ENCODE results near the gene DENND4C.

DENND4C gene

GRCh38 chr9:19271081-19271480 is 40.6 kb downstream of the DENND4C start:
- no peak for TF ChIP-seq CTCF (IDR thresholded peaks at IDR 0.05; ENCODE audit: extremely low read depth, missing control alignments)
- DNase-seq (ENCODE audit: low spot score): no peak

- no peak for TF ChIP-seq CTCF (IDR thresholded peaks at IDR 0.05; ENCODE audit: extremely low read depth, missing control alignments)
- DNase-seq (ENCODE audit: low spot score): no peak
These were observed 51.3 kb downstream of the DENND4C start for GRCh38 chr9:19281801-19282200.

DNA sequence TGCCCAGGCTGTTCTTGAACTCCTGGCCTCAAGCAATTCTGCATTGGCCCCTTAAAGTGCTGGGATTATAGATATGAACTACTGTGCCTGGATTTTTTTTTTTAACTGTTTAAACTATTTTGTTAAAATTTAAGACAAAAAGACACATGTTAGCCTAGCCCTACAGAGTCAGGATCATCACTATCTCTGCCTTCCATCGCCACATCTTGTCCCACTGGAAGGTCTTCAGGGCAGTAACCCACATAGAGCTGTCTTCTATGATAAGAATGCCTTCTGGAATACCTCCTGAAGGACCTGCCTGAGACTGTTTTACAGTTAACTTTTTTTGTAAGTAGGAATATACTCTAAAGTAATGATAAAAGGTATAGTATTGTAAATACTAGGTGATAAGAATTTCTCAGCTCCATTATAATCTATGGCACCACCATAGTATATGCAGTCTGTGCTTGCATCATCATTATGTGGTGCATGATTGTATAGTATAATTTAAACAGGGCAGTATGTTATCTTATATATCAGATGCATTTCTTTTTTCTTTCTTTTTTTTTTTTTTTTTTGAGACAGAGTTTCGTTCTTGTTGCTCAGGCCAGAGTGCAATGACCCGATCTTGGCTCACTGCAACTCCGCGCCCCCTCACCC is 52.7 kb downstream of the DENND4C start:
- DNase-seq (ENCODE audit: low spot score): no peak
- no peak for TF ChIP-seq CTCF (IDR thresholded peaks at IDR 0.05; ENCODE audit: extremely low read depth, missing control alignments)

DNA sequence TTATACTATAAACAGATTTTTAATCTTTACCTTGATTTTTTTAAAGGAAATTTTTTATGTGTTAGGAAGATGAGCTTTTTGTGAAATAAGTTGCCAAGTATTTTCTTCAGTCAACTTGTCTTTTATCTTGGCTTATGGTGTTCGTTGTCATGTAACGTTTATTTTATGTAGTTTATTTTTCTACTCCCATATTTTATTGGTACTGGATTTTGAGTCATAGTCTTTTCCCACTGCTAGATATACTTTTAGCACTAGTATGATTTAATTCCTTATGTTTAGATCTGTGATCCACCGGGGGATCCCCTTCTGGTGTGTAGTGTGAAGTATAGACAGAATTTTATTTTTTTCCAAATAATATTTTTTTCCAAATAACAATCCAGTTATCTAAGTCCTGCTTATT is 54.2 kb downstream of the DENND4C start:
- DNase-seq (ENCODE audit: low spot score): no peak
- no peak for TF ChIP-seq CTCF (IDR thresholded peaks at IDR 0.05; ENCODE audit: extremely low read depth, missing control alignments)

GRCh38 chr9:19286634-19287188 is 56.2 kb downstream of the DENND4C start:
- TF ChIP-seq CTCF (IDR thresholded peaks at IDR 0.05; ENCODE audit: extremely low read depth, missing control alignments): no peak
- no peak for DNase-seq (ENCODE audit: low spot score)

DNA sequence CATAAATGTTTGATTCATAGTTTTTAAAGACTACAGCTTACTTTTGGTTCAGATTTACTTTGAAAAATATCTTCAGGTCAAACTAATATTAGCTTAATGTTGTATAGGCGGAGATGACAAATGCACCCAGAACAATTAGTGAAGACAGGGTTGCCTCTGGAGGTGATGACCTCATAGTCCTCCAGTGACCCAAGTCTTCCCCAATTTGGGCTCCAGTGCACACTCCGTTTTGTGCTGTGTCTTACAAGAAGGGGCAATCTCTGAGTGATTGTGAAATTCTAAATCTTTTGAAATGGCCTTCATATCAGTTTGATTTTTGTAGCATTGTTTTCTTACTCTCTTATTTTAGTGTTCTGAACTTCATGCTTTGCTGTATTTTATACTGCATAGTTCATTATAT is 57.6 kb downstream of the DENND4C start:
- no peak for DNase-seq (ENCODE audit: low spot score)
- no peak for TF ChIP-seq CTCF (IDR thresholded peaks at IDR 0.05; ENCODE audit: extremely low read depth, missing control alignments)

DNA sequence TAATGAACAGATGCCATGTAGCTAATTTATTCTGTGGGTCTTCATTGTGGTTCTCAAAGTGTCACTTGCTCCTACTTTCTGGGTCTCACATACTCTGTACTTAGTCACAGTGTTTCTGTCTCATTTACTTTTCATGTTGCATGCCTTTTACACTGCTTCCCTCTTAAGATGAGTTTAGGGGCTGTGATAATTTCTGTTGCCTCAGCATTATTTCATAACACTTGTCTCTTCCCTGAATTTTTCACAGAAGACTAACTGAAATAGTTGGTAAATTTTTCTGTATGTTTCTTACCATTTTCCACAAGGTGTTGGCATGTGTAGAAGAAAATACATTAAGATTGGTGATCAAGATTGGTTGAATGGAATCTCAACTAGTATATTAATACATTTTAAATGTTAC is 59.6 kb downstream of the DENND4C start:
- TF ChIP-seq CTCF (IDR thresholded peaks at IDR 0.05; ENCODE audit: extremely low read depth, missing control alignments): no peak
- DNase-seq (ENCODE audit: low spot score): no peak
